Common myeloid progenitor, CD34-positive (primary cell): ENCODE data around the gene RAB19.
"Not testable (repeated sequence)": the region's sequence is repeated elsewhere in the genome, so short reads cannot be mapped to it uniquely, and the experiment has no call there.

Experiments
- CTCF ChIA-PET: fragments of 350-600 bp; sonication (Branson Sonifier 250); formaldehyde crosslinking; loops from one replicate; lab custom pipeline; 2021; ENCODE audit warnings: antibody characterized with exemption; lab: Charles Lee
- POLR2A ChIA-PET: fragments of 350-600 bp; sonication (Branson Sonifier 250); formaldehyde crosslinking; loops from one replicate; lab custom pipeline; 2021; ENCODE audit warnings: antibody characterized with exemption; lab: Charles Lee
- DNase-seq, 3 donors: peaks; one replicate each; pipeline versions ENCODE4 v3.0.0 to v3.0.0-alpha.2; 2013
- H3K27ac ChIP-seq, 2 experiments: 1 replicate in 1 of 2; 2 replicates in 1 of 2; pipeline ENCODE4 v1.7.0; 2013; ENCODE audit warnings: inconsistent platforms in 2 of 2, low read length in 2 of 2, mild to moderate bottlenecking in 2 of 2, low read depth in 1 of 2, moderate library complexity in 1 of 2; ENCODE audit not compliant: severe bottlenecking in 2 of 2, insufficient read depth in 1 of 2, poor library complexity in 1 of 2
- H3K27me3 ChIP-seq, 5 experiments: replicated peaks in 2 of 5; 1 replicate in 3 of 5; 2 replicates in 2 of 5; pipeline versions ENCODE4 v1.6.1 to v1.7.0; 2013; ENCODE audit warnings: low read length in 4 of 5, mild to moderate bottlenecking in 2 of 5, moderate library complexity in 2 of 5, inconsistent platforms in 1 of 5; ENCODE audit not compliant: insufficient read depth in 5 of 5, control insufficient read depth in 4 of 5
- H3K36me3 ChIP-seq, 4 experiments: 1 replicate in 2 of 4; 2 replicates in 2 of 4; pipeline versions ENCODE4 v1.6.1 to v1.7.0; 2013; ENCODE audit warnings: low read length in 3 of 4, control low read depth in 1 of 4, mild to moderate bottlenecking in 1 of 4; ENCODE audit not compliant: control insufficient read depth in 4 of 4, insufficient read depth in 4 of 4
- H3K4me1 ChIP-seq, 4 experiments: 1 replicate in 3 of 4; 2 replicates in 1 of 4; pipeline versions ENCODE4 v1.6.1 to v1.7.1; 2013; ENCODE audit warnings: low read length in 3 of 4, mild to moderate bottlenecking in 3 of 4, control low read depth in 1 of 4, inconsistent platforms in 1 of 4, moderate library complexity in 1 of 4; ENCODE audit not compliant: control insufficient read depth in 4 of 4, insufficient read depth in 4 of 4; ENCODE audit errors: control extremely low read depth in 1 of 4
- H3K4me3 ChIP-seq, 7 experiments: 1 replicate in 4 of 7; 2 replicates in 3 of 7; pipeline versions ENCODE4 v1.5.1 to v1.7.0; 2013; ENCODE audit warnings: mild to moderate bottlenecking in 7 of 7, low read length in 6 of 7, moderate library complexity in 6 of 7, inconsistent platforms in 2 of 7, low read depth in 2 of 7, control low read depth in 1 of 7; ENCODE audit not compliant: insufficient read depth in 4 of 7, control insufficient read depth in 1 of 7; ENCODE audit errors: extremely low read depth in 1 of 7
- H3K9me3 ChIP-seq, 5 experiments: 1 replicate in 4 of 5; 2 replicates in 1 of 5; pipeline versions ENCODE4 v1.6.1 to v1.7.1; 2013; ENCODE audit warnings: low read length in 4 of 5, mild to moderate bottlenecking in 2 of 5, inconsistent platforms in 1 of 5, low read depth in 1 of 5, moderate library complexity in 1 of 5; ENCODE audit not compliant: control insufficient read depth in 4 of 5, insufficient read depth in 2 of 5; ENCODE audit errors: control extremely low read depth in 1 of 5
- WGBS: methylation state at CpG from one replicate; pipeline ENCODE4 v1.1.5; 2013; ENCODE audit not compliant: insufficient coverage; 5-methylcytosine and 5-hydroxymethylcytosine counted together

The RAB19 gene

GRCh38 chr7:140400381-140400780 is 3.5 kb upstream of the RAB19 start:
- Histone ChIP-seq H3K9me3 (no peaks in the 10 kb centered on the region), H3K4me1 (peaks cover 7 to 26% (median 13%) of the 10 kb centered on the region in 4 experiments), H3K4me3 (no peak overlapping the region), H3K27ac (no peak overlapping the region), H3K36me3 (no peaks in the 10 kb centered on the region), H3K27me3 (no peaks in the 10 kb centered on the region)
- no CpG with 5 or more reads among the region's 3 CpGs for WGBS
- POLR2A ChIA-PET = no interaction called here
- no peak for DNase-seq
- CTCF ChIA-PET = interaction anchor here (1.2 kb wide), 1 partner anchor 13 kb away, joined by 3 read pairs; no protein-coding TSS in a partner anchor

- Histone ChIP-seq H3K9me3 (no peaks in the 10 kb centered on the region), H3K4me1 (peaks cover 7 to 22% (median 12%) of the 10 kb centered on the region in 4 experiments), H3K4me3 (no peak overlapping the region), H3K27me3 (no peaks in the 10 kb centered on the region), H3K36me3 (no peaks in the 10 kb centered on the region), H3K27ac (no peak overlapping the region)
- CTCF ChIA-PET = no interaction called here
- no peak for DNase-seq
- POLR2A ChIA-PET = no interaction called here
- 80% methylated on average over 1 of the region's 2 CpGs for WGBS
Measured at GRCh38 chr7:140402178-140402835, 1.6 kb upstream of the RAB19 start.

GRCh38 chr7:140404565-140405065 is 757 bp downstream of the RAB19 start:
- Histone ChIP-seq H3K27me3 (no peaks in the 10 kb centered on the region), H3K4me1 (peaks cover 4 to 12% (median 8%) of the 10 kb centered on the region in 4 experiments), H3K9me3 (no peaks in the 10 kb centered on the region), H3K4me3 (peak overlapping the region in 4 of 7 experiments; percentile 21 to 91 (median 85)), H3K36me3 (no peaks in the 10 kb centered on the region), H3K27ac (no peak overlapping the region)
- ChIA-PET POLR2A (no interaction called here), CTCF (no interaction called here)
- no peak for DNase-seq
- 89% methylated on average over 3 of the region's 3 CpGs for WGBS

- CTCF ChIA-PET = no interaction called here
- no peak overlapping the region for H3K4me3 ChIP-seq
- no peak for DNase-seq
- no peaks in the 10 kb centered on the region for H3K9me3 ChIP-seq
- H3K27ac ChIP-seq = no peak overlapping the region
- no peaks in the 10 kb centered on the region for H3K36me3 ChIP-seq
- POLR2A ChIA-PET = no interaction called here
- no peaks in the 10 kb centered on the region for H3K27me3 ChIP-seq
- WGBS = no CpG with 5 or more reads among the region's 3 CpGs
- peaks cover 0 to 9% (median 4%) of the 10 kb centered on the region in 4 experiments for H3K4me1 ChIP-seq
Measured at GRCh38 chr7:140415361-140415760, 11.5 kb downstream of the RAB19 start.

- H3K27ac ChIP-seq, POLR2A ChIA-PET, H3K4me1 ChIP-seq, H3K4me3 ChIP-seq, DNase-seq, H3K36me3 ChIP-seq, H3K9me3 ChIP-seq, H3K27me3 ChIP-seq: not testable (repeated sequence)
- 98% methylated on average over 9 of the region's 9 CpGs for WGBS
- CTCF ChIA-PET = interaction anchor here (1.3 kb wide), 1 partner anchor 9 kb away, joined by 5 read pairs; no protein-coding TSS in a partner anchor
Measured at GRCh38 chr7:140415816-140416215, 12.0 kb downstream of the RAB19 start.

GRCh38 chr7:140416560-140416959 is 12.7 kb downstream of the RAB19 start:
- ChIA-PET POLR2A (no interaction called here), CTCF (interaction anchor here (0.9 to 1.3 kb wide), 2 partner anchors 8 to 253 kb away, joined by 3 to 5 read pairs; no protein-coding TSS in a partner anchor)
- H3K27me3 ChIP-seq = no peaks in the 10 kb centered on the region
- WGBS = 100% methylated on average over 3 of the region's 8 CpGs
- no peak overlapping the region for H3K4me3 ChIP-seq
- no peaks in the 10 kb centered on the region for H3K36me3 ChIP-seq
- H3K4me1 ChIP-seq = peaks cover 0 to 9% (median 4%) of the 10 kb centered on the region in 4 experiments
- H3K9me3 ChIP-seq = no peaks in the 10 kb centered on the region
- H3K27ac ChIP-seq = no peak overlapping the region
- DNase-seq = no peak

GRCh38 chr7:140417456-140418155 is 13.7 kb downstream of the RAB19 start:
- Histone ChIP-seq H3K9me3 (no peaks in the 10 kb centered on the region), H3K27me3 (no peaks in the 10 kb centered on the region), H3K4me3 (no peak overlapping the region), H3K36me3 (no peaks in the 10 kb centered on the region), H3K4me1 (peaks cover 0 to 9% (median 4%) of the 10 kb centered on the region in 4 experiments), H3K27ac (no peak overlapping the region)
- ChIA-PET CTCF (interaction anchor here (0.9 kb wide), 1 partner anchor 252 kb away, joined by 3 read pairs; no protein-coding TSS in a partner anchor), POLR2A (interaction anchor here (0.6 kb wide), 1 partner anchor 21 kb away, joined by 4 read pairs; no protein-coding TSS in a partner anchor)
- WGBS = 60% methylated on average over 8 of the region's 8 CpGs
- DNase-seq = peak in 2 of 3 donors; percentile 41 to 62
